GM21360 (cell line): ENCODE results near the gene PIM2.

Experiments
- ATAC-seq: cut with Tn5 transposase; IDR thresholded peaks from one replicate; pipeline ENCODE4 v1.9.1; 2021; ENCODE audit warnings: mild to moderate bottlenecking, moderate library complexity; ENCODE audit not compliant: unreplicated experiment

PIM2 gene

DNA sequence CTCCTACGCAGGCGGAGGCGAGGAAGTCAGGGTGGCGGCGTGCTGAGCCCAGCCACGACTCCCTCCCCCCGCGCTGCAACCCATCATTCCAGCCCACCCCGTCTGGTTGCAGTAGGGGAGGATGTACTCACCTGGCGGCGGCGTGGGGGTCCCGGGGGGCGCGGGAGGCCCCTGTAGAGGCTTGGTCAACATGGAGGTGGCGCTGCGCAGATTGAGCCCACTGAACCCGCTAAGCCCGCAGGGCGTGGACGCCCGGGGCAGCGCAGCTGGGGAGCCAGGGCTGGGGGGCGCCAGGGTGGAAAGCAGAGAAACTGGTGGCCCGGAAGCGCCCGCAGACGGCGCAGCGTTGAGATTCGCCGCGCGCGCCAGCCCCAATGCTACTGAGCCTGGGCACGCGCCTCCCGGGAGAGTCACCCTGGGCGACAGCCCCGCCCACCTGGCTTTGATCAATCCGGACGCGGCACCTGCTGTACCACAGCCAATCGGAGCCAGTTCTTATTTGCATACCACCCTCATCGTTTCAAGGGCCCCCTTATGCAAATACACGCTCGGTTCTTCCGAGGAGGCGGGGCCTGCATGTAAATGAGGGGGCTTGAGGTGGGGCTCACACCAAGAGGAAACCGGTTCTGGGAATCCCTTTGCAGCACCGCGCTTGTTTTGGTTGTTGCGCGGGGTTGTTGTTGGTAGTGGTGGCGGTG, at the start of gene PIM2:
Gene PIM2 (minus strand): TSS at position 382 of the 698 bp plus-strand sequence. CDS start 190 bp downstream, at position 192.
- ATAC-seq, result peak; percentile 62

DNA sequence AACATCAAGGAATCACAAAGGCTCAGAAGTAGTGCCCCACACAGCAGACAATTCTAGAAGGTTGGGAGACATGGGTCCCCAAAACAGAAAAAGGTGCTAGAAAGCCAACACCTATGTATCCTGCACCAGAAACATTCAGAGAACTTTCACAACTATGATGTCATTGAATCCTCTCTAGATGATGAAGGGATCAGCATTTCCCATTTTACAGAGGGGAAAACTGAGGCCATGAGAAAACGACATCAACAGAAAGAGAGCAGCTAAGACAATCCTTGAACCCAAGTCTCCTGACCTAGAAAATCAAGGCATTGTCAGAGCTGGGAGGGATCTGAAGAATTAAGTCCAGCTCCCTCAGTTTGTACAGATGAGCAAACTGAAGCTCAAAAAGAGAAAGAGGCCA, 49.6 kb upstream of the PIM2 start:
- no peak for ATAC-seq

DNA sequence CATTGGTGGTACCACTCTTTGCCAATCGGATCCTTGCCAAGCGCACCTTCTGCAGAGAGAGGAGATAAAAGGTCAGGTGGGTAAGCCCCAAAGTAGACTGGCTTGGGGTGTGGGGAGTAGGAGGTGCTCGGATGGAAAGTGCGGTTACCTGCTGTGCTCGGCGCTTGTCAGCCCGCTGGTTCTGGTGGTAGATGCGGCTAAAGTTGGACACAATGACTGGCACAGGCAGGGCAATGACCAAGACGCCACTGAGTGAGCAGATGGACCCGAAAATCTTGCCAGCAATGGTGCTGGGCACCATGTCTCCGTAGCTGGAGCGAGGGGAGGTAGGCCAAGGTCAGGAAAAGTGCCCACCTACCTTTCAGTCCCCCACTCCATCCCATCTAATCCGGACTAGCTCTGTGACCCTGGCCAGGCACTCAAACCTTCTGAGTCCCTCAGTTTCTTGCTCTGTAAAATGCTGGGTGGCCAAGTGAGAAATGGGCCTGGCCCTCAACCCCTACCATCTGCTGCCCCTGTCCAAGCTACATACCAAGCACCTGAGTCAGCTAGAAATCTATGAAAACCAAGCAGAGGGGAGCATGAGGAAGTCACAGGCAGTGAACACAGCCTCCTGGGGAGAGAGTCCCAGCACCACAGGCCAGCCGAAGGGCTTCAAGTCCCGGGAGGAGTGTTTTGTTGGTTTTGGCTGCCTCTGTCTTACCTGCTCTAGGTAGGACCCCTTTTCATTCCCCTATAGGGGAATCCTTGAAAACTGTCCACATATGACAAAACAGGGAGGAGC, 48.2 kb upstream of the PIM2 start:
- ATAC-seq, result no peak

DNA sequence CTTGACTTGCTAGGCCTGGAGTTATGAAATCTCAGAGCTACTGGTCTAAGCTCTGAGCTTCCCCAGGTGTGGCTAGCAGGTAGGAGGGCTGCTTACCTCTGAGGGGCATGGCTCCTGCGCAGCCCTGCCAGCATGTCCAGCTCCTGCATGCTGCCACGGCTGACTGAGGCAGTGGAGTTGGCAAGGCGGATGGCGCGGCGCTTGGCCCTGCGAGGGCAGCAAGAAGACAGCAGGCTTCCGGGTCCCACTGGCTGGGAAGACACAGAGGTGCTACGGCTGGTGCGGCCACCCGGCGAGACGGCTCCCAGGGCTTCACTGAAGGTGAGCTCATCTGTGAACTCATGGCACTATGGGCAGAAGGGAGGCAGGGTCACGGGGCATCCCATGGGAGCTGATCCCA, 47.1 kb upstream of the PIM2 start:
- no peak for ATAC-seq

DNA sequence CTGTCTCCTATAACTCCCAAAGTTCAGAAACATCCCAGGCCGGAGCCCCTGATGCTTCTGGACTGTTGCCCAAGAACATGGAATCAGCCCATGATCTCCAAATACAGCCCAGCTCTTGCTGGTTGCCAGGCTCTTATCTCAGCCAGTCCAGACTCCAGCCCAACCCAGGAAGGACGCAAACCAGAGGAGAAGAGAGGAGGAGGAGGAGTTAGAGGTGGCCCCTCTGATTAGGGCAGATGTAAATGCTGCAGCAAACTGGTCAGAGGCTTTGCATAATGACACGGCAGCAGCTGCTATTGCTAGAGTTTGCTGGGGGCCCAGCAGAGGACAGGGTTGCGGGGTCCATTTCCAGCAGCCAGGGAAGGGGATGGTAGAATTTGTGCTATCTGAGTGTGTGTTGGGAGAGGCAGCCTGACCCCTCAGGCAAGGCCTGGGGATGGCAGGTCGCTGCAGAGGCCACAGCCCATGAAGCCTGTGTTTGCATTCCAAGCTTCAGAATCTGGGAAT, 42.8 kb upstream of the PIM2 start:
- no peak for ATAC-seq

DNA sequence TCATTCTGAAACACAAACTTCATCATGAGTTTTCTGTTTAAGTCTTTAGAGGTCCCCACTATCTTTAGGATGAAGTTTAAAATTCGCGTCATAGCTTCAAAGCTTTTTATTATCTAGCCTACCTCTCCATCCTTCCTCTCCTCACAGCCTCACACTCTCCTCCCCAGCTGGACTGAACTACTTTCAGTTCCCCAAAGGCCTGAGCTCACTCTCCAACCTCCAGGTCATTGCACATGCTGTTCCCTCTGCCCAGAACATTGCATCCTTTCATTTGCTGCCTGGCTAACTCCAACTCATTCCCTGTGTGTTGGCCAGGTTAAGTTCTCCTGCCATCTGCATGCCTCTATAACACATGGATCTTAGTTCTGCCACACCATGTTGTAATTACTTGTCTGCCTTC, 41.5 kb upstream of the PIM2 start:
- ATAC-seq, result no peak

DNA sequence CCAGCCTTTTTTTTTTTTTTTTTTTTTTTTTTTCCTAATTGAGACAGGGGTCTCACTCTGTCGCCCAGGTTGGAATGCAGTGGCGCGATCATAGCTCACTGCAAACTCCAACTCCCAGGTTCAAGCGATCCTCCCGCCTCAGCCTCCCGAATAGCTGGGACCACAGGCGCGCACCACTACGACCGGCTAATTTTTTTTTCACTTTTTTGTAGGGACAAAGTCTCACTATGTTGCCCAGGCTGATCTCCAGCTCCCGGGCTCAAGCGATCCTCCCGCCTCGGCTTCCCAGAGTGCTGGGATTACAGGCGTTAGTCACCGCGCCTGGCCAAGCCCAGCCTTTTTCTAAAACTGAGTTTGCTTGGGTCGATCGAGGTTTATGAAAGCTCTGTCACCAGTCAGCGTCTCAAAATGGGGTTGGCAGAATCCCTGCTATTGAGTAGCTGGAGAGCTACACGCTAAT, 39.8 kb upstream of the PIM2 start:
- ATAC-seq, result no peak

DNA sequence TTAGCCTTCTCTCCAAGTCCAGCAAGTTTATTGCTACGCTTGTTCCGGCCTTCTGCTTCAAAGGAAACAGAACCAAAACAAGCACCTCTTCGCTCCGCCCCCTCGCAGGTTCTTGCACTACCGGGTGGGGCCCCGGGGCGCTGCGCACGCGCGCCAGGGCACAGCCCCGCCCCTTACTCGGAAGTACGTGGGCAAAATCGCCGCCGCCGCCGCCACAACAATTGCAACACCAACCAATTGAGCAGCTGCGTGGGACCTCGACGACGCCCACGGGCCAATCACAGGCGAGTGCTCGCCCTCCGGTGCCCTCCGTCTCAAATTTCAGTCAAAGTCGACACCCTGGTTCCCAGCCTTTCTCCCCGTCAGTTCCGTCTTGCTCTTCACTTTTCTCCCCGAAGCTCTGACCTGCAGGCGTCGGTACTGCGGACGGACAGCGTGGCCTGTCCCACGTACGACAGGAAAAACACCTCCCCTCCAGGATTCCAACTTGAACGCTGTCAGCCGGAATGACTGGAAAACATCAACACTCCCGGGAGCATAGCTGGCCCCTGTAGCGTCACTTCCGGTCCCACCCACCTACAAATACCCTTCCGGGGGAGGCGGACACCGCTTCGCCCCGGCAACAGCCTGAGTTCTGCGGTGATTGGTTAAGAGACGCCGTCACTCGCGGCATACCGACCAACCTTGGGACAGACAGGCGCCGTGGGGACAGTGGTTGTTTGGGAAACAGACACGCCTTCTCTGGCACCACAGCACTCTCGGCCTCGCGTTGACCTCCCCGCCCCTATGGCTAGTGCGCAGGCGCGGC, 39.2 kb upstream of the PIM2 start:
- ATAC-seq, result peak; percentile 73

DNA sequence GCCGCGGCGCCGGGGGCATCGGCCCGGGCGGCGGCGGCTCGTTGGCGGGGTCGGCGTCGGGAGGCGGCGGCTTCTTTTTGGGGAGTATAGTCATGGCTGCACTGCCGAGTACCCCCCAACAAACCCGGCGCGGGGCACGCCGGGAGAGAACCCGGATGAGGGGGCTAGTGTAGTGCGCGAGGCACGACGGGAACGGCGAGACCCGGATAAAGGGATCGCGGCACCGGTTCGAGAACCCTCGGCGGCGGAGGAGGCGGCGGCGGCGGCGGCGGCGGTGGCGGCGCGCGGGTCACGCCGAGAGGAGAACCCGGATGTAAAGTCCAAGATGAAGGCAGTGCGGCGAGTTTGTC, 38.6 kb upstream of the PIM2 start, which contains the start of gene OTUD5:
Gene OTUD5 (minus strand): TSS at position 131 of the 350 bp plus-strand sequence. CDS start 37 bp downstream, at position 94.
- peak; percentile 34 for ATAC-seq

DNA sequence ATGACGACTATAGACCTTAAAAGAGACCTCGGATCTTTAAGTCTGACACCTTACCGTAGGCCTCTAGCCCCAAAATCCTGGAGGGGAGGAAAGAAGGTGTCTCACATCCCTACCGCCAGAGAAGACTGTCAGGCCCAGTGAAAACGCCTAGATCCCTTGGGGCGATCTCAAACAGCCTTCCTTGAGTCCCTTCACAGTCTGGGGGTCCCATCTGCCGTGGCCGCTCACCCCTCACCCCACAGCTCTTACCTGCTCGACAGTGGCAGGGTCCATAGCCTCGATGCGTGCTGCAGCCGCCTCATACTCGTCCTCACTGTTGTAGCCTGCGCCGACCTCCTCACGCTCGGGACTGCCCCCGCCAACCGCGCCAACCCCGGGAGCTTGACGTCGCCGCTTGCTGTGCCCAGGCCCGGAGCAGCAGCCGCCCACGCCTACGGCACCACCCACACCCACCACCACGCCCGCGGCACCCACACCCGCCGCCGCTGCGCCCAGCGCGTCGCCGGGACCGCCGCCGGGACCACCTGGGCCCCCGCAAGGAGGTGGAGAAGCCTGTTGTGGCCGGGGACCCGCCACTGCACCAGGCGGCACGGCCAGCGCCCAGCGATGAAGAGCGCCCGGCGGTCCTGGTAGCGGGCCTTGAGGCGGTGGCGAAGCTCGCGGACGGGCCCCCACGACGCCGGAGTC, 38.0 kb upstream of the PIM2 start:
- ATAC-seq, result no peak

DNA sequence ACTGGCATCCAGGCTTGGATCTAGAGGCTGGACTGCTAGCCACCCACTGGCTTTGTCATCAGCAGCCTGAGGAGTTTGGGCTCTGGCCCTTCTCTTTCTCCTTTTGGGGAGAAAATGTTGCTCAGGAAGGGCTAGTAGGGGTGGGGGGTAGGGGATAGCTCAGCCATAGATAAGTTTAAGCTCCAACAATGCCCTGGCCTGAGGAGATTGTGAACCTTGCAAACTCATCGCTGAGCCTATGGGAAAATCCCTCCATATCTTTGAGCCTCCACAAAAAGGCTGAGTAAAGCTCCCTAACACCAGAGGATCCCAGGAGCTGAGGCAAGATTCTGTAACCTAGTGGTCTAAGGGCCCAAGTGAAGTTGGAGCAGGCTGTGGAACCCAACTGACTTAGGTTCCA, 29.8 kb upstream of the PIM2 start:
- ATAC-seq, result no peak

DNA sequence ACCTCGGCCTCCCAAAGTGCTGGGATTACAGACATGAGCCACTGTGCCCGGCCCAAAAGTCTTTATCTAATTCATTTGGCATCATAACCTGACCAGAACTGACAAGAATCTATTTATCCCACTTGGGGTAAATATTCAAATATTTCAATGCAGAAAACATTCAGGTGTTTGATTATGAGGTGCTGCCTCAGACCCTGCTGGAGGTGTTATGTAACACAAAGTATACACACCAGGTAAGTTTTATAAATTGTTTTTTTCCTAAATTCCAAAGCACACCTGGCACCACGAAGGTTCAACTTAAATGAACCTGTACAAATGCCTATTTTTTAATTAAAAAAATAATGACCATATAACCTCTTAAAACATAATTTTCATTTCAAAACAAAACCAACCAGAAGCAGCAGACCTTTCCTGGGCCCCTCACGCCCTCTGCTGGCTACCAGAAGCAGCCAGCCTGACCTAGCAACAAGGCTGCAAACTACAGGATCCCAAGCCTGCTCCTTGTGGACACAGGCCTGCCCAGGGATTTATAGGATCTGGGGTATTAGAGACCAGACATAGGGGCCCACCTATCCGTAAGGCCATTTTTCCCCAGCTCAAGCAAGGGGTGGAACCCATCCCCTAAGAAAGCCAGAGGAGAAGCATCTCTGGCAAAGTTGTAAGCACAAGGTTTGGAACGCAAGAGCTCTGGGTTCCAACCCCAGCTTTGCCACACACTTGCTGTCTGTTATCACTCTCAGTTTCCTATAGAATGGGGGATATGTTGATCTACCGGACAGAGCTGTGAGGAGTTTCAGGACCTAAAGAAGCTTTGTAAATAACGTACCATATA, 26.9 kb upstream of the PIM2 start:
- no peak for ATAC-seq

DNA sequence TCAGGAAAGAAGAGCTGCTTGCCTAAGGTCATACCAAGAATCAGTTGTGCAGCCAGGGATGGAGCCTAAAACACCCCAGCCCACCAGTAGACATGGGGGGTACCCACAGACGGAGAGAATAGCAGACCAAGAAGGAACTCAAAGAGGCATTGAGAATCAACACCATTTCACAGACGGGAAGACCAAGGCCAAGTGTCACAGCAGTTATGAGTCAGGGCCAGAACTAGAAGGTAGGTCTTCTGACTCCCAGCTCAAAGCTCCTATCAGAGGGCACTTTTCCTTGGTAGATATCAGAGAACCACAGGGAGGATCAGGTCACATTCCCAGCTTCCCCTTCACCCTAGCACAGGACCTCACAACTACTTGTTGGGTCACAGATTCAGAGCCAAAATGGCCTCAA, 24.1 kb upstream of the PIM2 start:
- no peak for ATAC-seq

DNA sequence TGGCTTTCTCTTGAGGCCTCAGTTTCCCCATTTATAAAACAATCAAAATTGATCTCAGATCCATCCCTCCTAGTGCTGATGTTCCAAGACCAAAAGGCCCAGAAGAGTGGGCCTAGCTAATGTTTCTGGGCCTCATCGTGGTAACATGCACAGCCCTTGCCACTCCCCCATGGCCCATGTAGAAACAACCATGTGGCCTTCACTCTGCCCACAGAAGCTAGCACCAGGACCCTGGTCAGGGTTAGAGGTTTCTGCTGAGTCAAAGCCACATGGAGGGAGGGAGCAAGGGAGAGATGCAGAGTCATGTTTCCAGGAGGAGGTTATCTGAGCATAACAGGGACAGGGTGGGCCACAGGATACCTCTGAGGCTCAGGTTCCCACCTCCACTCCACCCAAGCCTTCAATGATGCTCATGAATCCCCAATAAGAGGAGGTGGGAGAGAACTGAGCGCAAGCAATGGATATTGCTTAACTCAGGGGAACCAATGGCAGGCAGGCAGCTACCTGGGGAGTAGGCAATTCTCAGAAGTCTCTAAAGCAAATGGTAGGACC, 21.7 kb upstream of the PIM2 start:
- ATAC-seq, result no peak

DNA sequence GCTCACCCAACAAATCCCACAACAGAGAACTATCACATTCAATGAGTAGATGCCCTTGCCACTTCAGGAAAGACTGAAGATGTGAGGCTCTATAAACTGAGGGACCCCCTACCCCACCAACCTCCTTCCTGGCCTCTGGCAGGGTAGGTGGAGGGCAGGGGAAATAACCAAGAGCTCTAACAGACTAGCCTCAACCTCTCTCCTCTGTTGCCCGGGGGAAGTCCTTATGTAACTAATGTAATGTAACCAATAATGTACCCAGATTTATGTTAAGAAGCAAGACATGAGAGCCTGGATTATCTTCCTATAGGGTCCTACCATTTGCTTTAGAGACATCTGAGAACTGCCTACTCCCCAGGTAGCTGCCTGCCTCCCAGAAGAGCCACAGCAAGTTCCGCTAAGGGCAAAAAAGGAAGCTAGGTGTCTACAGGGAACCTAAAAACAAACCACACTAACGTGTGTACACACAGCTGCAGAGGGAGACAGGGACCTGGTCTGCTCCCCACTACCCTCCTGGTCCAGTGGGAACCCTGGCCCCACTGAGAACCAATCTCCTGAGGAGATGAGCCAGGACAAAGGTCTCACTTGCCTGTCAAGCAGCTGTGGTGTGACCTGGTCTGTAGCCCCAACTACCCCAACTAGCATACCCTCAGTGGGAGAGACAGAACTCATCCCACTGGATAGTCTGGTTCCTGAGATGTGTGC, 20.9 kb upstream of the PIM2 start:
- ATAC-seq, result no peak

DNA sequence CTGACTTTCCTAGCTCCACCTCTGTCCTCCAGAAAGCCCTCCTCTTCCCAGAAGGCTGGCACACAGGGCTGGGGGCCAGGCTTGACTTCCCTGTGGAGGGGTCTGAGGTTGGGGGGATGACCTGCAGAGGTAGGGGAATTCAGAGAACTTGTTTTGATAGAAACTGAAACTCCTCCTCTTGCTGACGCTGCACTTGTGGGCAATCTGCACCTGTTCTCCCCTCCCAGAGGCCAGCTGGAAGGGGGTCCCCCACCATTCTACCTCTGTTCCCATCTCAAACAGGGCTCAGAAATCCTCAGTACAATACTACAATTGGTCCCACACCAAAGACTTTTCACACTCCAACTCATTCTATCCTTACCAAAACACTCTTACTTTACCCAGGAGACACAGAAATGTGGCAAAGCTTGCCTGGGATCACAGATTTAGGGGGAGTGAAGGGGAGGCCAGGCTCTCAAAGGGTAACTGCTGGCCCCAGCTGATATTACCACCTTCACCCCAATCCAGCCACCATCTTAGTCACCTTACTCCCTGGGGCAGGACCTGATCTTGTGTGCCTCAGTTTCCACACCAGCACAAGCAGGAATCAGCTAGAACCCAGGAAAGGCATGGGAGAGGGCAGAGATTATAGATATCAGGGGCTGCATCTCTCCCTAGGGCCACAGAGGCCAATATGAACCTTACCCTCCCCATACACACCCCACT, 20.0 kb upstream of the PIM2 start:
- ATAC-seq, result peak; percentile 46

DNA sequence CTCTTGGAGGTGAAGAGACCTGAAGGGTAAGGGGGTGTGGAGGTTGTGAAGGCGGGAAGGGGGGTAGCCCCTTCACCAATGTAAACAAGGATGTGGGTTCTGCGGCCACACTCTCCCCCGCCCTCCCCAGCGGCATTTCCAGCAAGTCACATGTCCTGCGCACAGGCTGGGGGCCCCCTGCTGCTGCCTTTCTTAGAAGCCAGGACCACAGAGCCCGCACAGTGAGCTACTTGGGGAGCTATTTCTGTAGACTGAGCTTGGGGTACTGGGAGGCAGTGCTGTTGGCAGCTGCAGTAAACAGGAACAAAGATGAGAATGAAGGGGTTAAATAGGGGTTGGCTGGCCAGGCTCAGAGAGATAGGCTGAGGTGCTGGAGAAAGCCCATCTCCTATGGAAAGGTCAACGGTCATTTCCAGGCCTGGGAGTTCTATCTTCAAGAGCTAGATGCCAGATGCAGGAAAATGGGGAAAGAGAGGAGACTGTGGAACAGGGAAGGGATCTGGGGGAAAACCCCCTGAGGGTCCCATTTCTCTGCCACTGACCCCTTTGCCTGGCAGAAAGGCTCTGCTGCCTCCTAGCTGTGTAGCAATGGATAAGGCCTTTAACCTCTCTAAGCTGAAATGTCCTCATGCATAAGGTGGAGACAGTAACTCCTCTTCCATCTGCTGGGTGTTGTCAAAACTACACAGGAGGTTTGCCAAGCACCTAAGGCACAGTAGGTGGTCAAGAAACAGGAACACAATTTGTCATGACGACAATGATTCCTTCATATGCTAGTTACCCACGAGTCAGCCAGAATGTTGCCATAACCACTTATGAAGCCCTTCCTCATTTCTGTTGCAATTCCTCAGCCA, 18.5 kb upstream of the PIM2 start:
- peak; percentile 66 for ATAC-seq
